ENCODE results near the gene SEPTIN3.

Gene SEPTIN3

DNA sequence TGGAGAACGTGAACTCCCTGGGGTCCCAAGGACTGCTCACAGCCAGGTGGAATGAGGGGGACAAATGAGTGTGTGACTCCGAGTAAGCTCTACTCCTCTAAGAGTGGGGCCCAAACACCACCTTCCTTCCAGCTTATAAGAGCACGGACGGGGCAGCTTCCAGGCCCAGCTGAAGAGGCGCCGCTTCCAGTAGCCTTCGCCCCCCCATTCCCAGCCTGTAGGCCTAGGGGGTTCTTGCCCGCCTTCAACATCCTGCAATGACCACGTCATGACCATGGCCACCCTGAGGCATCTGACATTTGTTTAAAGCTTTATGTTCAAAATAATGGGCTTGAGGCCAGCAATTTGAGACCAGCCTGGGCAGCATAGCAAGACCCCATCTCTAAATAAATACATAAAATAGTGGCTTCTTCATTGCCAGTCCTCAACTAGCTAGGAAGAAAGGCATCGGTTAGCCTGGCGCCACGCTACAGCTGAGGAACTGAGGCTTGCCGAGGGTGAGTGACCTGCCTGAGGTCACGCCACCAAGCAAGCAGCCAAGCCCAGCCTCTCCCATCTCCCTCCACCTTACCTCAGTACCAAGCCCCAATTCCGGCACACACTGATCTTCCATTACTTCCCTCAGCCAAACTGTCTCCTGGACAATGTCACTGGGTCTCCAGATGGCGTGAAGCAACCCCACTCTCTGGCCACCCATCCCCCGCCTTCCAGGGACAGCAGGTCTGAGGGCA is 34.8 kb upstream of the SEPTIN3 start:
- Histone ChIP-seq H3K27ac (no peak overlapping the region), H3K27me3 (ENCODE audit: insufficient read depth, low read depth) (no peaks in the 10 kb centered on the region), H3K79me2 (ENCODE audit: insufficient read depth, low read depth) (no peaks in the 10 kb centered on the region; the same call in 1 of the 2 replicates), H3K4me2 (no peak overlapping the region), H3K4me3 (IDR thresholded peaks at IDR 0.05; ENCODE audit: insufficient read depth, low read depth, low read length) (no peak overlapping the region), H3K36me3 (ENCODE audit: insufficient read depth) (no peaks in the 10 kb centered on the region), H3K4me1 (ENCODE audit: low read depth, poor library complexity, severe bottlenecking) (no peaks in the 10 kb centered on the region), H2AFZ (ENCODE audit: low read depth) (no peak overlapping the region), H4K20me1 (ENCODE audit: insufficient read depth) (no peaks in the 10 kb centered on the region), H3K9ac (no peak overlapping the region)
- TF ChIP-seq, protein P1, sequence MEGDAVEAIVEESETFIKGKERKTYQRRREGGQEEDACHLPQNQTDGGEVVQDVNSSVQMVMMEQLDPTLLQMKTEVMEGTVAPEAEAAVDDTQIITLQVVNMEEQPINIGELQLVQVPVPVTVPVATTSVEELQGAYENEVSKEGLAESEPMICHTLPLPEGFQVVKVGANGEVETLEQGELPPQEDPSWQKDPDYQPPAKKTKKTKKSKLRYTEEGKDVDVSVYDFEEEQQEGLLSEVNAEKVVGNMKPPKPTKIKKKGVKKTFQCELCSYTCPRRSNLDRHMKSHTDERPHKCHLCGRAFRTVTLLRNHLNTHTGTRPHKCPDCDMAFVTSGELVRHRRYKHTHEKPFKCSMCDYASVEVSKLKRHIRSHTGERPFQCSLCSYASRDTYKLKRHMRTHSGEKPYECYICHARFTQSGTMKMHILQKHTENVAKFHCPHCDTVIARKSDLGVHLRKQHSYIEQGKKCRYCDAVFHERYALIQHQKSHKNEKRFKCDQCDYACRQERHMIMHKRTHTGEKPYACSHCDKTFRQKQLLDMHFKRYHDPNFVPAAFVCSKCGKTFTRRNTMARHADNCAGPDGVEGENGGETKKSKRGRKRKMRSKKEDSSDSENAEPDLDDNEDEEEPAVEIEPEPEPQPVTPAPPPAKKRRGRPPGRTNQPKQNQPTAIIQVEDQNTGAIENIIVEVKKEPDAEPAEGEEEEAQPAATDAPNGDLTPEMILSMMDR (conservative IDR thresholded peaks at IDR 0.05; ENCODE audit: low read depth, low read length) = no peak

DNA sequence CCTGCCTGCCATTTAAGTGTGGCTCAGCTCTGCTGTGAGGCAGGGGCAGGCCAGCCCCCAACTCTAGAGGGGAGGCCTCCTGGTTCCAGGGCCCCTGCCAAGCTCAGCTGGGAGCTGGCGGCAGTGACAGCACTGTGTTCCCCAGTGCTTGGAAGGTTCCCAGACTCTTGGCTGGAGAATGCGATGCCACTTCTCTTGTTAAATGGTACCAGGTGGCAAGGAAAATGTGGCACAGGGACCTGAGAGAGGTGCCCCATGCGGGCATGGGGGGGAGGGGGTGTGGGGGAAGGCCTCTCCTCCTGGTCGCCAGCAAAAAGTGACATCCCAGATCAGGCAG is 34.3 kb upstream of the SEPTIN3 start:
- H4K20me1 ChIP-seq (ENCODE audit: insufficient read depth) = no peaks in the 10 kb centered on the region
- H3K27ac ChIP-seq = no peak overlapping the region
- H3K27me3 ChIP-seq (ENCODE audit: insufficient read depth, low read depth) = no peaks in the 10 kb centered on the region
- H3K4me1 ChIP-seq (ENCODE audit: low read depth, poor library complexity, severe bottlenecking) = peaks cover 1% of the 10 kb centered on the region
- no peaks in the 10 kb centered on the region for H3K36me3 ChIP-seq (ENCODE audit: insufficient read depth)
- no peak overlapping the region for H3K4me3 ChIP-seq (IDR thresholded peaks at IDR 0.05; ENCODE audit: insufficient read depth, low read depth, low read length)
- TF ChIP-seq, protein P1 (conservative IDR thresholded peaks at IDR 0.05; ENCODE audit: low read depth, low read length) = no peak
- no peaks in the 10 kb centered on the region; the same call in 1 of the 2 replicates for H3K79me2 ChIP-seq (ENCODE audit: insufficient read depth, low read depth)
- no peak overlapping the region for H2AFZ ChIP-seq (ENCODE audit: low read depth)
- no peak overlapping the region for H3K9ac ChIP-seq
- no peak overlapping the region for H3K4me2 ChIP-seq

DNA sequence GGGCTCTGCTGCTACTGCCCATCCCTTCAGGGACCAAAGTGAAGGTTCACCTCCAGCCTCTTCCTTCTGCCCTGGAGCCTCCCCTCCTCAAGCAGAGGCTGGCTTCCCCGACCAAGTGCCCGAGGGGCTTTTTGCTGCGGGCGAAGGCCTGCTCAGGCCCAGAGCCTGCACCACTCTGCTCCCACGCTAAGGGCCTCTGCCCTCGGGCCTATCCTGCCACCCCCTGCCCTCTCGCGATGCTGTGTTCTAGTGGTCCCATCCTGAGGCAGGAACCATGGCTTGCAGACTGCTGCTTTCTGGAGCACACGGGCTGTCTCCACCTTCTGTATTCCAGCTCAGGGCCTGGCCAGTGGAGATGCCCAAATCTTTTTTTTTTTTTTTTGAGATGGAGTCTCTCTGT is 33.7 kb upstream of the SEPTIN3 start:
- TF ChIP-seq, protein P1 (conservative IDR thresholded peaks at IDR 0.05; ENCODE audit: low read depth, low read length) = no peak
- H3K9ac ChIP-seq = no peak overlapping the region
- no peak overlapping the region for H3K27ac ChIP-seq
- H2AFZ ChIP-seq (ENCODE audit: low read depth) = no peak overlapping the region
- H4K20me1 ChIP-seq (ENCODE audit: insufficient read depth) = no peaks in the 10 kb centered on the region
- H3K79me2 ChIP-seq (ENCODE audit: insufficient read depth, low read depth) = peaks cover 3% of the 10 kb centered on the region; the same call in 1 of the 2 replicates
- no peaks in the 10 kb centered on the region for H3K27me3 ChIP-seq (ENCODE audit: insufficient read depth, low read depth)
- peaks cover 6% of the 10 kb centered on the region for H3K4me1 ChIP-seq (ENCODE audit: low read depth, poor library complexity, severe bottlenecking)
- H3K4me3 ChIP-seq (IDR thresholded peaks at IDR 0.05; ENCODE audit: insufficient read depth, low read depth, low read length) = no peak overlapping the region
- H3K36me3 ChIP-seq (ENCODE audit: insufficient read depth) = no peaks in the 10 kb centered on the region
- no peak overlapping the region for H3K4me2 ChIP-seq

DNA sequence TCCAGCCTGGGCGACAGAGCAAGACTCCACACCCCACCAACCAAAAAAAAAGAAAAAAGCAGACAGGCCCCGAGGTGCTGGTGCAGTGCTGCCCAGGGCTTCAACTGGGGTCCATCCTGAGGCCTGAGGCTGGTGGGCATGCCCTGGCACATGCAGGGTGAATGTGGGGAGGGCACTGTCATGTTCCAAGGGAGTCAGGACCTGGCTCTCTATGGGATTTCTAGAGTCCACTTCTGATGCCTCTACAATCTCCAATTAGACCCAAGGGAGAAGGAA is 32.4 kb upstream of the SEPTIN3 start:
- no peaks in the 10 kb centered on the region; the same call in 1 of the 2 replicates for H3K36me3 ChIP-seq (ENCODE audit: insufficient read depth)
- TF ChIP-seq, protein P1 (conservative IDR thresholded peaks at IDR 0.05; ENCODE audit: low read depth, low read length) = no peak
- H2AFZ ChIP-seq (ENCODE audit: low read depth) = no peak overlapping the region
- no peak overlapping the region for H3K9ac ChIP-seq
- H3K4me3 ChIP-seq (IDR thresholded peaks at IDR 0.05; ENCODE audit: insufficient read depth, low read depth, low read length) = no peak overlapping the region
- H3K4me2 ChIP-seq = no peak overlapping the region
- no peak overlapping the region for H3K27ac ChIP-seq
- H4K20me1 ChIP-seq (ENCODE audit: insufficient read depth) = peaks cover 4% of the 10 kb centered on the region; the same call in 1 of the 2 replicates
- peaks cover 14% of the 10 kb centered on the region for H3K4me1 ChIP-seq (ENCODE audit: low read depth, poor library complexity, severe bottlenecking)
- H3K27me3 ChIP-seq (ENCODE audit: insufficient read depth, low read depth) = no peaks in the 10 kb centered on the region
- H3K79me2 ChIP-seq (ENCODE audit: insufficient read depth, low read depth) = peaks cover 8% of the 10 kb centered on the region; the same call in 1 of the 2 replicates

Data from KMS-11 (cell line).